NCI-H2029 treated with DMSO at 0.1 percent for 48 hours (cell line): Measurements from ENCODE around the gene PEX3.
A peak's percentile ranks its signal among the peaks of the same experiment; 100 is the strongest.
"Not testable (repeated sequence)": the region's sequence is repeated elsewhere in the genome, so short reads cannot be mapped to it uniquely, and the experiment has no call there.

Experiments used
- DNase-seq: peaks from one replicate; lab custom pipeline; 2025; lab: John Stamatoyannopoulos, UW

The PEX3 gene

GRCh38 chr6:143450453-143451371 is at the start of gene PEX3, which contains the start of gene ADAT2:
Gene PEX3, plus strand, starts transcription at chr6:143450805. Its CDS starts 238 bp downstream, at chr6:143451043.
Gene ADAT2, minus strand, starts transcription at chr6:143450695. Its CDS starts 37 bp downstream, at chr6:143450658.
- DNase-seq: peak; percentile 45

- DNase-seq: no peak
Observed at GRCh38 chr6:143401068-143401446, 49.5 kb upstream of the PEX3 start.

GRCh38 chr6:143401636-143402370 is 48.8 kb upstream of the PEX3 start:
- no peak for DNase-seq

GRCh38 chr6:143402721-143403336 is 47.8 kb upstream of the PEX3 start:
- no peak for DNase-seq

- DNase-seq: no peak
Observed at GRCh38 chr6:143405373-143406154, 45.0 kb upstream of the PEX3 start.

GRCh38 chr6:143406673-143407072 is 43.9 kb upstream of the PEX3 start:
- DNase-seq: no peak

- DNase-seq: no peak
Observed at GRCh38 chr6:143408151-143408786, 42.3 kb upstream of the PEX3 start.

- no peak for DNase-seq
Observed at GRCh38 chr6:143408787-143409162, 41.8 kb upstream of the PEX3 start.

- DNase-seq: no peak
Observed at GRCh38 chr6:143410859-143411270, 39.7 kb upstream of the PEX3 start.

- no peak for DNase-seq
Observed at GRCh38 chr6:143414769-143415168, 35.8 kb upstream of the PEX3 start.

- DNase-seq: no peak
Observed at GRCh38 chr6:143419526-143419925, 31.1 kb upstream of the PEX3 start.

- no peak for DNase-seq
Observed at GRCh38 chr6:143426026-143426425, 24.6 kb upstream of the PEX3 start.

- peak; percentile 5 for DNase-seq
Observed at GRCh38 chr6:143427109-143427817, 23.3 kb upstream of the PEX3 start.

- DNase-seq: no peak
Observed at GRCh38 chr6:143429970-143430369, 20.6 kb upstream of the PEX3 start.

- DNase-seq: no peak
Observed at GRCh38 chr6:143431226-143431625, 19.4 kb upstream of the PEX3 start.

GRCh38 chr6:143432588-143432987 is 18.0 kb upstream of the PEX3 start:
- no peak for DNase-seq

- no peak for DNase-seq
Observed at GRCh38 chr6:143441010-143441409, 9.6 kb upstream of the PEX3 start.

GRCh38 chr6:143441680-143442545 is 8.7 kb upstream of the PEX3 start:
- DNase-seq: no peak

GRCh38 chr6:143443096-143443495 is 7.5 kb upstream of the PEX3 start:
- DNase-seq: no peak

GRCh38 chr6:143447865-143448264 is 2.7 kb upstream of the PEX3 start:
- DNase-seq: not testable (repeated sequence)
